ENCODE measurements around the gene LEP. TPM values are rescaled to one million over a fixed set of nuclear protein-coding genes. Genes with fewer than 3 reads are reported as not detected.
"Not testable (repeated sequence)": the region's sequence is repeated elsewhere in the genome, so short reads cannot be mapped to it uniquely, and the experiment has no call there.

LEP gene
- total RNA-seq, 1 experiment from 2014 or later, result not detected

- Histone ChIP-seq H3K9ac (ENCODE audit: low read length) (no peak overlapping the region), H2AFZ (ENCODE audit: low read length) (no peak overlapping the region), H3K4me1 (ENCODE audit: low read length) (no peaks in the 10 kb centered on the region), H4K20me1 (ENCODE audit: insufficient read depth, low read depth, low read length) (no peaks in the 10 kb centered on the region; the same call in 1 of the 2 replicates), H3K27me3 (ENCODE audit: low read length) (no peaks in the 10 kb centered on the region), H3K4me3 (ENCODE audit: low read length) (no peak overlapping the region), H3K9me3 (ENCODE audit: low read length) (0 out of 2 replicates have a peak, but pooled peaks cover 2% of the 10 kb centered on the region), H3K79me2 (ENCODE audit: low read length) (no peaks in the 10 kb centered on the region), H3K36me3 (ENCODE audit: insufficient read depth, low read length) (no peaks in the 10 kb centered on the region), H3K9me2 (replicated peaks; ENCODE audit: insufficient read depth, low read length) (no peaks in the 10 kb centered on the region), H3K4me2 (ENCODE audit: low read depth, low read length, poor library complexity, severe bottlenecking) (no peak overlapping the region), H3K27ac (ENCODE audit: low read length) (no peak overlapping the region)
- no peak for DNase-seq
These were observed 34.0 kb downstream of the LEP start for GRCh38 chr7:128274884-128275603.

GRCh38 chr7:128275681-128276080, 34.6 kb downstream of the LEP start:
- no peak overlapping the region for H3K9ac ChIP-seq (ENCODE audit: low read length)
- H3K27ac ChIP-seq (ENCODE audit: low read length), result no peak overlapping the region
- H3K4me2 ChIP-seq (ENCODE audit: low read depth, low read length, poor library complexity, severe bottlenecking), result no peak overlapping the region
- H3K36me3 ChIP-seq (ENCODE audit: insufficient read depth, low read length), result no peaks in the 10 kb centered on the region
- no peak for DNase-seq
- no peaks in the 10 kb centered on the region for H3K9me2 ChIP-seq (replicated peaks; ENCODE audit: insufficient read depth, low read length)
- H3K4me3 ChIP-seq (ENCODE audit: low read length), result no peak overlapping the region
- H4K20me1 ChIP-seq (ENCODE audit: insufficient read depth, low read depth, low read length), result no peaks in the 10 kb centered on the region; the same call in 1 of the 2 replicates
- H2AFZ ChIP-seq (ENCODE audit: low read length), result no peak overlapping the region
- 0 out of 2 replicates have a peak, but pooled peaks cover 5% of the 10 kb centered on the region for H3K9me3 ChIP-seq (ENCODE audit: low read length)
- no peaks in the 10 kb centered on the region for H3K79me2 ChIP-seq (ENCODE audit: low read length)
- no peaks in the 10 kb centered on the region for H3K4me1 ChIP-seq (ENCODE audit: low read length)
- H3K27me3 ChIP-seq (ENCODE audit: low read length), result no peaks in the 10 kb centered on the region

- H3K4me1 ChIP-seq (ENCODE audit: low read length), result no peaks in the 10 kb centered on the region
- no peak for DNase-seq
- no peak overlapping the region for H3K27ac ChIP-seq (ENCODE audit: low read length)
- no peak overlapping the region for H3K4me3 ChIP-seq (ENCODE audit: low read length)
- no peaks in the 10 kb centered on the region for H3K27me3 ChIP-seq (ENCODE audit: low read length)
- no peak overlapping the region for H2AFZ ChIP-seq (ENCODE audit: low read length)
- H4K20me1 ChIP-seq (ENCODE audit: insufficient read depth, low read depth, low read length), result no peaks in the 10 kb centered on the region
- no peaks in the 10 kb centered on the region for H3K9me2 ChIP-seq (replicated peaks; ENCODE audit: insufficient read depth, low read length)
- H3K36me3 ChIP-seq (ENCODE audit: insufficient read depth, low read length), result no peaks in the 10 kb centered on the region
- no peaks in the 10 kb centered on the region for H3K79me2 ChIP-seq (ENCODE audit: low read length)
- 0 out of 2 replicates have a peak, but pooled peaks cover 5% of the 10 kb centered on the region for H3K9me3 ChIP-seq (ENCODE audit: low read length)
- no peak overlapping the region for H3K4me2 ChIP-seq (ENCODE audit: low read depth, low read length, poor library complexity, severe bottlenecking)
- H3K9ac ChIP-seq (ENCODE audit: low read length), result no peak overlapping the region
These were observed 37.3 kb downstream of the LEP start for GRCh38 chr7:128278366-128278765.

- Histone ChIP-seq H3K4me1 (ENCODE audit: low read length) (no peaks in the 10 kb centered on the region), H3K27me3 (ENCODE audit: low read length) (no peaks in the 10 kb centered on the region), H3K36me3 (ENCODE audit: insufficient read depth, low read length) (no peaks in the 10 kb centered on the region), H3K9ac (ENCODE audit: low read length) (no peak overlapping the region), H3K27ac (ENCODE audit: low read length) (no peak overlapping the region), H3K4me2 (ENCODE audit: low read depth, low read length, poor library complexity, severe bottlenecking) (no peak overlapping the region), H3K9me2 (replicated peaks; ENCODE audit: insufficient read depth, low read length) (no peaks in the 10 kb centered on the region), H4K20me1 (ENCODE audit: insufficient read depth, low read depth, low read length) (no peaks in the 10 kb centered on the region), H2AFZ (ENCODE audit: low read length) (no peak overlapping the region), H3K4me3 (ENCODE audit: low read length) (no peak overlapping the region), H3K79me2 (ENCODE audit: low read length) (no peaks in the 10 kb centered on the region), H3K9me3 (ENCODE audit: low read length) (0 out of 2 replicates have a peak, but pooled peaks cover 5% of the 10 kb centered on the region)
- DNase-seq, result no peak
These were observed 38.1 kb downstream of the LEP start for GRCh38 chr7:128279124-128279713.

- not testable (repeated sequence) for H3K9me2 ChIP-seq (replicated peaks; ENCODE audit: insufficient read depth, low read length); H3K9ac ChIP-seq (ENCODE audit: low read length); H3K79me2 ChIP-seq (ENCODE audit: low read length); H3K4me3 ChIP-seq (ENCODE audit: low read length); H3K9me3 ChIP-seq (ENCODE audit: low read length); H2AFZ ChIP-seq (ENCODE audit: low read length); H4K20me1 ChIP-seq (ENCODE audit: insufficient read depth, low read depth, low read length); H3K27me3 ChIP-seq (ENCODE audit: low read length); H3K36me3 ChIP-seq (ENCODE audit: insufficient read depth, low read length); H3K4me2 ChIP-seq (ENCODE audit: low read depth, low read length, poor library complexity, severe bottlenecking); H3K27ac ChIP-seq (ENCODE audit: low read length); H3K4me1 ChIP-seq (ENCODE audit: low read length); DNase-seq
These were observed 39.4 kb downstream of the LEP start for GRCh38 chr7:128280451-128280850.

GRCh38 chr7:128281605-128282380, 40.7 kb downstream of the LEP start:
- Histone ChIP-seq H3K4me2 (ENCODE audit: low read depth, low read length, poor library complexity, severe bottlenecking) (no peak overlapping the region), H2AFZ (ENCODE audit: low read length) (no peak overlapping the region), H3K36me3 (ENCODE audit: insufficient read depth, low read length) (no peaks in the 10 kb centered on the region), H3K9me3 (ENCODE audit: low read length) (0 out of 2 replicates have a peak, but pooled peaks cover 5% of the 10 kb centered on the region), H3K27ac (ENCODE audit: low read length) (no peak overlapping the region), H4K20me1 (ENCODE audit: insufficient read depth, low read depth, low read length) (no peaks in the 10 kb centered on the region), H3K9me2 (replicated peaks; ENCODE audit: insufficient read depth, low read length) (no peaks in the 10 kb centered on the region), H3K4me3 (ENCODE audit: low read length) (no peak overlapping the region), H3K9ac (ENCODE audit: low read length) (no peak overlapping the region), H3K27me3 (ENCODE audit: low read length) (no peaks in the 10 kb centered on the region), H3K4me1 (ENCODE audit: low read length) (no peaks in the 10 kb centered on the region), H3K79me2 (ENCODE audit: low read length) (no peaks in the 10 kb centered on the region)
- DNase-seq, result no peak

- Histone ChIP-seq H3K79me2 (ENCODE audit: low read length) (no peaks in the 10 kb centered on the region), H3K4me2 (ENCODE audit: low read depth, low read length, poor library complexity, severe bottlenecking) (no peak overlapping the region), H2AFZ (ENCODE audit: low read length) (no peak overlapping the region), H3K9ac (ENCODE audit: low read length) (no peak overlapping the region), H3K4me1 (ENCODE audit: low read length) (no peaks in the 10 kb centered on the region), H3K27ac (ENCODE audit: low read length) (no peak overlapping the region), H3K4me3 (ENCODE audit: low read length) (no peak overlapping the region), H3K27me3 (ENCODE audit: low read length) (no peaks in the 10 kb centered on the region), H3K36me3 (ENCODE audit: insufficient read depth, low read length) (no peaks in the 10 kb centered on the region), H3K9me2 (replicated peaks; ENCODE audit: insufficient read depth, low read length) (no peaks in the 10 kb centered on the region), H3K9me3 (ENCODE audit: low read length) (0 out of 2 replicates have a peak, but pooled peaks cover 5% of the 10 kb centered on the region), H4K20me1 (ENCODE audit: insufficient read depth, low read depth, low read length) (no peaks in the 10 kb centered on the region)
- no peak for DNase-seq
These were observed 43.0 kb downstream of the LEP start for GRCh38 chr7:128284102-128284501.

GRCh38 chr7:128287556-128287955, 46.5 kb downstream of the LEP start:
- Histone ChIP-seq H3K27me3 (ENCODE audit: low read length) (no peaks in the 10 kb centered on the region), H3K9ac (ENCODE audit: low read length) (no peak overlapping the region), H3K27ac (ENCODE audit: low read length) (no peak overlapping the region), H3K79me2 (ENCODE audit: low read length) (no peaks in the 10 kb centered on the region), H3K4me3 (ENCODE audit: low read length) (no peak overlapping the region), H3K9me3 (ENCODE audit: low read length) (no peaks in the 10 kb centered on the region), H3K4me2 (ENCODE audit: low read depth, low read length, poor library complexity, severe bottlenecking) (no peak overlapping the region), H3K36me3 (ENCODE audit: insufficient read depth, low read length) (no peaks in the 10 kb centered on the region), H4K20me1 (ENCODE audit: insufficient read depth, low read depth, low read length) (no peaks in the 10 kb centered on the region), H3K4me1 (ENCODE audit: low read length) (no peaks in the 10 kb centered on the region), H3K9me2 (replicated peaks; ENCODE audit: insufficient read depth, low read length) (no peaks in the 10 kb centered on the region), H2AFZ (ENCODE audit: low read length) (no peak overlapping the region)
- no peak for DNase-seq
